A673 (cell line): ENCODE measurements around the gene SUPT3H.

ENCODE experiments used
- EZH2 ChIP-seq: fragments of 200-600 bp; sonication (generic); IDR thresholded peaks from 2 replicates; pipeline ENCODE4 v1.6.1; 2017; ENCODE audit warnings: borderline replicate concordance, low read depth, mild to moderate bottlenecking, mixed read lengths, antibody characterized with exemption, low read length; ENCODE audit not compliant: poor library complexity, severe bottlenecking
- TF ChIP-seq, protein P1 (sequence below): fragments of 300-800, 200-600 bp; sonication (generic); conservative IDR thresholded peaks from 2 replicates; pipeline ENCODE4 v1.5.1; 2017; ENCODE audit warnings: low read depth, mild to moderate bottlenecking, antibody characterized with exemption, low read length, moderate library complexity, mixed read lengths

DNA sequence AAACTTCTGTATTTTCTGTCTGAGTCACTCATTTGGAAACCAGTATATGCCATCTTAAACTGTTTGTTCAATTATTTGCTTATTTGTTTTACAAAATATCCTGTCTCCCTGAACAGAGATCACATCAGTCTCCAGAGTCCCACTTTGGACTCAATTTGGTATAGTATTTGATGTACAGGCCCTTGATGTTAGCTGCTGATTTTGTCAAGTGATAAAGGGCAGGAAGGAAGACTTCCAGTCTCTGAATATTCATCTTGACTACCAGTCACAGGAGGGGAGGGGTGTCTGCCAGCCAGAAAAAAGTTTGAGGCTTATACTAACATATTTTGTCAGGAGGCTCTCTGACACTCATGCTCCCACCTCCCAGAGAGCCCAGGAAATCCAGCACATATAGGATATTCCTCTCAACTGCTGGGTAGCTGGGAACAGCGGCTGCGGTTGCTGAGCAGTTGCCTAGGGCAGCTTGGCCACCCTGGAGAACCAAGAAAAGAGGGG is 426.4 kb downstream of the SUPT3H start:
- TF ChIP-seq, protein P1, sequence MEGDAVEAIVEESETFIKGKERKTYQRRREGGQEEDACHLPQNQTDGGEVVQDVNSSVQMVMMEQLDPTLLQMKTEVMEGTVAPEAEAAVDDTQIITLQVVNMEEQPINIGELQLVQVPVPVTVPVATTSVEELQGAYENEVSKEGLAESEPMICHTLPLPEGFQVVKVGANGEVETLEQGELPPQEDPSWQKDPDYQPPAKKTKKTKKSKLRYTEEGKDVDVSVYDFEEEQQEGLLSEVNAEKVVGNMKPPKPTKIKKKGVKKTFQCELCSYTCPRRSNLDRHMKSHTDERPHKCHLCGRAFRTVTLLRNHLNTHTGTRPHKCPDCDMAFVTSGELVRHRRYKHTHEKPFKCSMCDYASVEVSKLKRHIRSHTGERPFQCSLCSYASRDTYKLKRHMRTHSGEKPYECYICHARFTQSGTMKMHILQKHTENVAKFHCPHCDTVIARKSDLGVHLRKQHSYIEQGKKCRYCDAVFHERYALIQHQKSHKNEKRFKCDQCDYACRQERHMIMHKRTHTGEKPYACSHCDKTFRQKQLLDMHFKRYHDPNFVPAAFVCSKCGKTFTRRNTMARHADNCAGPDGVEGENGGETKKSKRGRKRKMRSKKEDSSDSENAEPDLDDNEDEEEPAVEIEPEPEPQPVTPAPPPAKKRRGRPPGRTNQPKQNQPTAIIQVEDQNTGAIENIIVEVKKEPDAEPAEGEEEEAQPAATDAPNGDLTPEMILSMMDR: no peak
- TF ChIP-seq EZH2: no peak
